RPMI8226 (cell line): ENCODE data around the gene AKAP13.

ENCODE experiments used
- DNase-seq: peaks from one replicate; pipeline ENCODE4 v3.0.0-alpha.2; 2015

The AKAP13 gene

GRCh38 chr15:85762039-85762755, 381.8 kb downstream of the AKAP13 start:
- no peak for DNase-seq

GRCh38 chr15:85762756-85763127, 382.3 kb downstream of the AKAP13 start:
- DNase-seq = no peak

- DNase-seq = no peak
Measured at GRCh38 chr15:85763157-85763556, 382.8 kb downstream of the AKAP13 start.

- DNase-seq = no peak
Measured at GRCh38 chr15:85763673-85764633, 383.6 kb downstream of the AKAP13 start.

GRCh38 chr15:85764649-85765277, 384.4 kb downstream of the AKAP13 start:
- DNase-seq = no peak

- DNase-seq = no peak
Measured at GRCh38 chr15:85766001-85766831, 385.8 kb downstream of the AKAP13 start.

- DNase-seq = no peak
Measured at GRCh38 chr15:85767785-85768529, 387.6 kb downstream of the AKAP13 start.

- no peak for DNase-seq
Measured at GRCh38 chr15:85768595-85769168, 388.3 kb downstream of the AKAP13 start.

GRCh38 chr15:85769182-85769900, 388.9 kb downstream of the AKAP13 start:
- no peak for DNase-seq

GRCh38 chr15:85770096-85771041, 390.0 kb downstream of the AKAP13 start:
- no peak for DNase-seq

GRCh38 chr15:85771271-85771670, 390.9 kb downstream of the AKAP13 start:
- DNase-seq = no peak

GRCh38 chr15:85771781-85772445, 391.5 kb downstream of the AKAP13 start:
- DNase-seq = no peak

- DNase-seq = peak; percentile 42
Measured at GRCh38 chr15:85772668-85773067, 392.3 kb downstream of the AKAP13 start.

GRCh38 chr15:85773249-85773648, 392.8 kb downstream of the AKAP13 start:
- DNase-seq = no peak

- DNase-seq = no peak
Measured at GRCh38 chr15:85773970-85774369, 393.6 kb downstream of the AKAP13 start.

GRCh38 chr15:85777250-85778106, 397.1 kb downstream of the AKAP13 start:
- DNase-seq = no peak

GRCh38 chr15:85778107-85778776, 397.8 kb downstream of the AKAP13 start:
- DNase-seq = no peak
